ENCODE results near the gene SLFN12L. TPM values are rescaled to one million over a fixed set of nuclear protein-coding genes. Genes with fewer than 3 reads are reported as not detected.

The SLFN12L gene
- total RNA-seq, 4 donors from 2014 or later: 0.10 to 0.31 (median 0.15) TPM; not detected in 1

- Histone ChIP-seq H3K4me3 (no peak overlapping the region), H3K27me3 (peaks cover 0 to 11% (median 6%) of the 10 kb centered on the region in 3 donors), H3K4me1 (peaks cover 0 to 6% of the 10 kb centered on the region in 2 donors), H3K36me3 (no peaks in the 10 kb centered on the region), H3K9me3 (no peaks in the 10 kb centered on the region), H3K27ac (no peak overlapping the region)
- ATAC-seq (no peak), DNase-seq (no peak)
- intact Hi-C loops (cut with DNase I; ENCODE audit: low total_unique reads) (loop anchor here (10.0 kb wide), 1 partner anchor 64 kb away; the partner anchor contains the start of gene SLFN11), in situ Hi-C loops (cut with MboI; ENCODE audit: low sequenced_read_pairs in 4 of 4) (loop anchor here in 1 of 4 donors (25.0 kb wide), 1 partner anchor 99 kb away; the partner anchor contains the start of gene SLFN12L)
- TF ChIP-seq POLR2A (IDR thresholded peaks at IDR 0.05) (no peak), CTCF (IDR thresholded peaks at IDR 0.05 in 4 of 5, conservative IDR thresholded peaks at IDR 0.05 in 1 of 5) (no peak)
Measured at GRCh38 chr17:35438433-35438832, 99.0 kb downstream of the SLFN12L start.

GRCh38 chr17:35433075-35433894 is 104.2 kb downstream of the SLFN12L start:
- H3K4me1 ChIP-seq: peaks cover 0 to 8% of the 10 kb centered on the region in 2 donors
- peak overlapping the region; percentile 72 to 78 (median 75) for H3K27ac ChIP-seq
- peaks cover 7 to 13% (median 13%) of the 10 kb centered on the region in 3 donors for H3K27me3 ChIP-seq
- H3K4me3 ChIP-seq: peak overlapping the region; percentile 53 to 67 (median 58)
- DNase-seq (peak; percentile 41 to 59), ATAC-seq (peak; percentile 68 to 72)
- TF ChIP-seq POLR2A (IDR thresholded peaks at IDR 0.05): no peak
- no peak for TF ChIP-seq CTCF (IDR thresholded peaks at IDR 0.05 in 4 of 5, conservative IDR thresholded peaks at IDR 0.05 in 1 of 5)
- intact Hi-C loops (cut with DNase I; ENCODE audit: low total_unique reads): loop anchor here (5.0 to 10.0 kb wide), 2 partner anchors 58 to 99 kb away; partner anchors contain the start of gene SLFN11
- no peaks in the 10 kb centered on the region for H3K36me3 ChIP-seq
- in situ Hi-C loops (cut with MboI; ENCODE audit: low sequenced_read_pairs in 4 of 4): loop anchor here in 1 of 4 donors (25.0 kb wide), 1 partner anchor 104 kb away; the partner anchor contains the start of gene SLFN12L
- H3K9me3 ChIP-seq: no peaks in the 10 kb centered on the region

DNA sequence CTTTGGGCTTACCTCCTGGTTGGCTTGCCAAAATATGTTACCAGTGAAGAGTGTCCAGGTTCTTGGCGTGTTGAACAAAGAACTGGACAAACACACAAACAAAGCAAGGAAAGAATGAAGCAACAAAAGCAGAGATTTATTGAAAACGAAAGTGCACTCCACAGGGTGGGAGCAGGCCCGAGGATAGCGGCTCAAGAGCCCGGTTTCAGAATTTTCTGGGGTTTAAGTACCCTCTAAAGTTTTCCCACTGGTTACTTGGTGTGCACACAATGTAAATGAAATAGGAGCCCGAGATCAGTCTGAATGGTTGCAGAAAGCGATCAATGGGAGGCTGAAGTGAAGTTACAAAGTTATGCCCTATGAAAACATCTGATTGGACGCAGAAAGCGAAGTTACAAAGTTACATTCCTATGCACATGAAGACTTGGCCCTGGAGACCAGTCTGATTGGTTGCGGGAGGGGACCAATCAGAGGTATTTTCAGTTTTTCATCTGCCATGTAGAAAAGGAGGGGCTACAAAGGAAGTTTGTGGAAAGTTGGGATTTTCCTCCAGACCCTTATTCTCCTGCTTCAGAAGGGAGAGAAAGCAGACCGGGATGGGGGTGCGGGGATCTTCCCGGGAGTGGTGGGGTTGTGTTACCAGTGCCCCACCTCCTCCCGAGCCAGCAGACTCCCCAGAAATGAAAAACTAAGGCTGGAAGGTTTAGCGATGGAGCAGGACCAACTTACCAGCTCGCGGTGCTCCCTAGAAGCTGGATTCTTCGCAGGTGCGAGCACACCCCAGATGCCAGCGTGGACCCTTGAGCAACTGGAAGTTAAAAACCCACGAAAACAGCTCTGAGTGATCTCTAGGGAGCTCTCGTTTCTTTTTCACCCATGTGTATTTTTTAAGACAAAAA is 105.1 kb downstream of the SLFN12L start, which contains the start of gene SLFN12:
Gene SLFN12, minus strand, starts transcription at position 325 of the 899 bp plus-strand sequence. CDS start 9,472 bp downstream, outside the sequence.
- intact Hi-C loops (cut with DNase I; ENCODE audit: low total_unique reads) (loop anchor here (5.0 to 10.0 kb wide), 2 partner anchors 58 to 100 kb away; partner anchors contain the start of gene SLFN11), in situ Hi-C loops (cut with MboI; ENCODE audit: low sequenced_read_pairs in 4 of 4) (loop anchor here in 1 of 4 donors (25.0 kb wide), 1 partner anchor 105 kb away; the partner anchor contains the start of gene SLFN12L)
- H3K9me3 ChIP-seq: no peaks in the 10 kb centered on the region
- peak; percentile 82 to 83 for ATAC-seq
- H3K4me3 ChIP-seq: peak within 1 kb of the TSS; percentile 53 to 67 (median 58)
- no peaks in the 10 kb centered on the region for H3K36me3 ChIP-seq
- TF ChIP-seq CTCF (IDR thresholded peaks at IDR 0.05 in 4 of 5, conservative IDR thresholded peaks at IDR 0.05 in 1 of 5): no peak
- peak in 1 of 2 donors; percentile 32 for TF ChIP-seq POLR2A (IDR thresholded peaks at IDR 0.05)
- H3K4me1 ChIP-seq: peaks cover 0 to 8% of the 10 kb centered on the region in 2 donors
- DNase-seq: peak; percentile 24 to 35
- peak within 1 kb of the TSS; percentile 72 to 78 (median 75) for H3K27ac ChIP-seq
- H3K27me3 ChIP-seq: peaks cover 7 to 15% (median 13%) of the 10 kb centered on the region in 3 donors

- Histone ChIP-seq H3K27ac (no peak overlapping the region), H3K9me3 (no peaks in the 10 kb centered on the region), H3K36me3 (no peaks in the 10 kb centered on the region), H3K4me3 (no peak overlapping the region), H3K27me3 (peaks cover 7 to 15% (median 12%) of the 10 kb centered on the region in 3 donors), H3K4me1 (peaks cover 0 to 8% of the 10 kb centered on the region in 2 donors)
- intact Hi-C loops (cut with DNase I; ENCODE audit: low total_unique reads) (loop anchor here (5.0 to 10.0 kb wide), 2 partner anchors 55 to 103 kb away; partner anchors contain the start of gene SLFN11), in situ Hi-C loops (cut with MboI; ENCODE audit: low sequenced_read_pairs in 4 of 4) (loop anchor here in 1 of 4 donors (25.0 kb wide), 1 partner anchor 108 kb away; the partner anchor contains the start of gene SLFN12L)
- DNase-seq: no peak
- no peak for TF ChIP-seq CTCF (IDR thresholded peaks at IDR 0.05 in 4 of 5, conservative IDR thresholded peaks at IDR 0.05 in 1 of 5)
- no peak for TF ChIP-seq POLR2A (IDR thresholded peaks at IDR 0.05)
- no peak for ATAC-seq
Measured at GRCh38 chr17:35429702-35430101, 107.8 kb downstream of the SLFN12L start.
